Thymus (tissue), 11 donors: Measurements from ENCODE around the gene CLIP1. TPM values are rescaled to one million over a fixed set of nuclear protein-coding genes. Genes with fewer than 3 reads are reported as not detected.

Experiments used
- DNase-seq, 9 donors: peaks; one replicate each; pipeline ENCODE4 v3.0.0-alpha.2; 2013; ENCODE audit warnings: low spot score in 9 of 9, low read depth in 6 of 9, missing footprints in 1 of 9
- H3K27ac ChIP-seq, 2 donors: one replicate each; pipeline ENCODE4 v1.5.1; 2013; ENCODE audit warnings: control low read depth in 1 of 2, low read depth in 1 of 2, low read length in 1 of 2, mild to moderate bottlenecking in 1 of 2, moderate library complexity in 1 of 2
- H3K27me3 ChIP-seq, 2 donors: one replicate each; pipeline ENCODE4 v1.5.1; 2013; ENCODE audit warnings: low read length in 1 of 2; ENCODE audit not compliant: control insufficient read depth in 2 of 2, insufficient read depth in 1 of 2
- H3K36me3 ChIP-seq, 2 donors: one replicate each; pipeline ENCODE4 v1.5.1; 2013; ENCODE audit warnings: low read length in 1 of 2, mild to moderate bottlenecking in 1 of 2, moderate library complexity in 1 of 2; ENCODE audit not compliant: control insufficient read depth in 2 of 2, insufficient read depth in 2 of 2
- H3K4me1 ChIP-seq, 2 donors: one replicate each; pipeline ENCODE4 v1.5.1; 2013; ENCODE audit warnings: low read length in 2 of 2; ENCODE audit not compliant: control insufficient read depth in 2 of 2, insufficient read depth in 2 of 2
- H3K4me3 ChIP-seq, 2 donors: one replicate each; pipeline ENCODE4 v1.5.1; 2013; ENCODE audit warnings: low read length in 2 of 2, control low read depth in 1 of 2, mild to moderate bottlenecking in 1 of 2
- H3K9me3 ChIP-seq, 2 donors: one replicate each; pipeline ENCODE4 v1.5.1; 2013; ENCODE audit warnings: low read length in 1 of 2, mild to moderate bottlenecking in 1 of 2; ENCODE audit not compliant: control insufficient read depth in 2 of 2, insufficient read depth in 1 of 2
- WGBS: extraction: QIAGEN DNeasy Blood & Tissue Kit; methylation state at CpG from one replicate; pipeline ENCODE4 v1.1.7; 2013; 5-methylcytosine and 5-hydroxymethylcytosine counted together
- polyA plus RNA-seq: library from polyadenylated mRNA; stranded (reverse); fragments of 200-250 nt; gene quantifications from one replicate; pipeline ENCODE4 v1.2.3, GENCODE V29; 2013
- total RNA-seq: library from RNA; stranded (reverse); fragments of 120-200 nt; gene quantifications from one replicate; pipeline ENCODE4 v1.2.4, GENCODE V29; 2013
- donor health status: healthy.

CLIP1 gene
- total and polyA plus RNA-seq, 2 donors = 18.4 to 26.7 TPM

- no peak overlapping the region for H3K27ac ChIP-seq
- peaks cover 6 to 28% of the 10 kb centered on the region in 2 donors for H3K36me3 ChIP-seq
- H3K27me3 ChIP-seq = no peaks in the 10 kb centered on the region
- H3K9me3 ChIP-seq = no peaks in the 10 kb centered on the region
- H3K4me3 ChIP-seq = no peak overlapping the region
- WGBS = 89% methylated on average over 8 of the region's 8 CpGs
- no peaks in the 10 kb centered on the region for H3K4me1 ChIP-seq
- peak in 4 of 9 donors; percentile 29 to 50 (median 40) for DNase-seq
Observed at GRCh38 chr12:122336015-122336946, 86.2 kb downstream of the CLIP1 start.

GRCh38 chr12:122333142-122334087, 89.1 kb downstream of the CLIP1 start:
- H3K27me3 ChIP-seq = no peaks in the 10 kb centered on the region
- WGBS = 97% methylated on average over 14 of the region's 14 CpGs
- H3K9me3 ChIP-seq = no peaks in the 10 kb centered on the region
- no peak overlapping the region for H3K4me3 ChIP-seq
- no peaks in the 10 kb centered on the region for H3K4me1 ChIP-seq
- no peak overlapping the region for H3K27ac ChIP-seq
- no peak for DNase-seq
- peaks cover 6 to 30% of the 10 kb centered on the region in 2 donors for H3K36me3 ChIP-seq

- Histone ChIP-seq H3K4me3 (no peak overlapping the region), H3K9me3 (no peaks in the 10 kb centered on the region), H3K27me3 (no peaks in the 10 kb centered on the region), H3K4me1 (peaks cover 8 to 11% of the 10 kb centered on the region in 2 donors), H3K36me3 (peaks cover 17 to 32% of the 10 kb centered on the region in 2 donors), H3K27ac (peak overlapping the region in 1 of 2 donors; percentile 5)
- WGBS = 86% methylated on average over 18 of the region's 18 CpGs
- no peak for DNase-seq
Observed at GRCh38 chr12:122327494-122328385, 94.7 kb downstream of the CLIP1 start.

GRCh38 chr12:122327014-122327413, 95.5 kb downstream of the CLIP1 start:
- 91% methylated on average over 1 of the region's 1 CpG for WGBS
- Histone ChIP-seq H3K4me1 (peaks cover 8 to 11% of the 10 kb centered on the region in 2 donors), H3K36me3 (peaks cover 17 to 30% of the 10 kb centered on the region in 2 donors), H3K27ac (no peak overlapping the region), H3K4me3 (no peak overlapping the region), H3K27me3 (no peaks in the 10 kb centered on the region), H3K9me3 (no peaks in the 10 kb centered on the region)
- DNase-seq = no peak

- 21% methylated on average over 5 of the region's 5 CpGs for WGBS
- DNase-seq = peak in 1 of 9 donors; percentile 42
- no peak overlapping the region for H3K4me3 ChIP-seq
- peak overlapping the region in 1 of 2 donors; percentile 52 for H3K27ac ChIP-seq
- no peaks in the 10 kb centered on the region for H3K9me3 ChIP-seq
- H3K27me3 ChIP-seq = no peaks in the 10 kb centered on the region
- H3K4me1 ChIP-seq = peaks cover 8 to 11% of the 10 kb centered on the region in 2 donors
- H3K36me3 ChIP-seq = peaks cover 17 to 29% of the 10 kb centered on the region in 2 donors
Observed at GRCh38 chr12:122326586-122326985, 95.9 kb downstream of the CLIP1 start.

GRCh38 chr12:122323311-122324019, 99.0 kb downstream of the CLIP1 start:
- H3K27me3 ChIP-seq = no peaks in the 10 kb centered on the region
- peaks cover 19 to 33% of the 10 kb centered on the region in 2 donors for H3K36me3 ChIP-seq
- no peak overlapping the region for H3K27ac ChIP-seq
- DNase-seq = no peak
- H3K4me1 ChIP-seq = peaks cover 8 to 11% of the 10 kb centered on the region in 2 donors
- no peak overlapping the region for H3K4me3 ChIP-seq
- 98% methylated on average over 18 of the region's 18 CpGs for WGBS
- H3K9me3 ChIP-seq = no peaks in the 10 kb centered on the region

GRCh38 chr12:122322501-122322900, 100.0 kb downstream of the CLIP1 start:
- no peaks in the 10 kb centered on the region for H3K9me3 ChIP-seq
- 97% methylated on average over 8 of the region's 8 CpGs for WGBS
- no peak overlapping the region for H3K4me3 ChIP-seq
- H3K27me3 ChIP-seq = no peaks in the 10 kb centered on the region
- no peak for DNase-seq
- peaks cover 8 to 10% of the 10 kb centered on the region in 2 donors for H3K4me1 ChIP-seq
- no peak overlapping the region for H3K27ac ChIP-seq
- peaks cover 13 to 31% of the 10 kb centered on the region in 2 donors for H3K36me3 ChIP-seq
